Measurements from ENCODE around the gene MMP27.
"Not testable (repeated sequence)": the region's sequence is repeated elsewhere in the genome, so short reads cannot be mapped to it uniquely, and the experiment has no call there.

The MMP27 gene

GRCh38 chr11:102705626-102706025 is at the start of gene MMP27:
Gene MMP27 (minus strand): TSS chr11:102705769. CDS start chr11:102705714, 55 bp downstream.
- in situ Hi-C loops (cut with HindIII; ENCODE audit: low sequenced_read_pairs), result no loop called here

- in situ Hi-C loops (cut with HindIII; ENCODE audit: low sequenced_read_pairs), result no loop called here
Measured at GRCh38 chr11:102753267-102753666, 47.7 kb upstream of the MMP27 start.

- in situ Hi-C loops (cut with HindIII; ENCODE audit: low sequenced_read_pairs), result no loop called here
Measured at GRCh38 chr11:102751673-102752072, 46.1 kb upstream of the MMP27 start.

- in situ Hi-C loops (cut with HindIII; ENCODE audit: low sequenced_read_pairs), result no loop called here
Measured at GRCh38 chr11:102749101-102749722, 43.6 kb upstream of the MMP27 start.

- in situ Hi-C loops (cut with HindIII; ENCODE audit: low sequenced_read_pairs), result not testable (repeated sequence)
Measured at GRCh38 chr11:102746746-102747578, 41.4 kb upstream of the MMP27 start.

- in situ Hi-C loops (cut with HindIII; ENCODE audit: low sequenced_read_pairs), result no loop called here
Measured at GRCh38 chr11:102734650-102735049, 29.1 kb upstream of the MMP27 start.

- in situ Hi-C loops (cut with HindIII; ENCODE audit: low sequenced_read_pairs), result no loop called here
Measured at GRCh38 chr11:102733232-102733875, 27.8 kb upstream of the MMP27 start.

GRCh38 chr11:102730944-102731343 is 25.4 kb upstream of the MMP27 start:
- in situ Hi-C loops (cut with HindIII; ENCODE audit: low sequenced_read_pairs), result not testable (repeated sequence)

GRCh38 chr11:102729849-102730815 is 24.6 kb upstream of the MMP27 start:
- in situ Hi-C loops (cut with HindIII; ENCODE audit: low sequenced_read_pairs), result no loop called here

GRCh38 chr11:102727890-102728289 is 22.3 kb upstream of the MMP27 start:
- in situ Hi-C loops (cut with HindIII; ENCODE audit: low sequenced_read_pairs), result no loop called here

- in situ Hi-C loops (cut with HindIII; ENCODE audit: low sequenced_read_pairs), result no loop called here
Measured at GRCh38 chr11:102724904-102725500, 19.4 kb upstream of the MMP27 start, which contains the start of gene MMP8. Gene MMP8 (minus strand): TSS chr11:102724954. CDS start chr11:102724855, 99 bp downstream.

- in situ Hi-C loops (cut with HindIII; ENCODE audit: low sequenced_read_pairs), result no loop called here
Measured at GRCh38 chr11:102722821-102723220, 17.3 kb upstream of the MMP27 start.

GRCh38 chr11:102719620-102720277 is 14.2 kb upstream of the MMP27 start:
- in situ Hi-C loops (cut with HindIII; ENCODE audit: low sequenced_read_pairs), result no loop called here

GRCh38 chr11:102717280-102717679 is 11.7 kb upstream of the MMP27 start:
- in situ Hi-C loops (cut with HindIII; ENCODE audit: low sequenced_read_pairs), result no loop called here

GRCh38 chr11:102716527-102716926 is 11.0 kb upstream of the MMP27 start:
- in situ Hi-C loops (cut with HindIII; ENCODE audit: low sequenced_read_pairs), result no loop called here

- in situ Hi-C loops (cut with HindIII; ENCODE audit: low sequenced_read_pairs), result no loop called here
Measured at GRCh38 chr11:102712137-102712536, 6.6 kb upstream of the MMP27 start.

GRCh38 chr11:102709201-102709945 is 3.8 kb upstream of the MMP27 start:
- in situ Hi-C loops (cut with HindIII; ENCODE audit: low sequenced_read_pairs), result no loop called here

- in situ Hi-C loops (cut with HindIII; ENCODE audit: low sequenced_read_pairs), result no loop called here
Measured at GRCh38 chr11:102708654-102709053, 3.1 kb upstream of the MMP27 start.

GRCh38 chr11:102704841-102705240 is 728 bp downstream of the MMP27 start:
- in situ Hi-C loops (cut with HindIII; ENCODE audit: low sequenced_read_pairs), result no loop called here
